RPMI8226 (cell line): Measurements from ENCODE around the gene NEK11.

Experiments used
- DNase-seq: peaks from one replicate; pipeline ENCODE4 v3.0.0-alpha.2; 2015

NEK11 gene

DNA sequence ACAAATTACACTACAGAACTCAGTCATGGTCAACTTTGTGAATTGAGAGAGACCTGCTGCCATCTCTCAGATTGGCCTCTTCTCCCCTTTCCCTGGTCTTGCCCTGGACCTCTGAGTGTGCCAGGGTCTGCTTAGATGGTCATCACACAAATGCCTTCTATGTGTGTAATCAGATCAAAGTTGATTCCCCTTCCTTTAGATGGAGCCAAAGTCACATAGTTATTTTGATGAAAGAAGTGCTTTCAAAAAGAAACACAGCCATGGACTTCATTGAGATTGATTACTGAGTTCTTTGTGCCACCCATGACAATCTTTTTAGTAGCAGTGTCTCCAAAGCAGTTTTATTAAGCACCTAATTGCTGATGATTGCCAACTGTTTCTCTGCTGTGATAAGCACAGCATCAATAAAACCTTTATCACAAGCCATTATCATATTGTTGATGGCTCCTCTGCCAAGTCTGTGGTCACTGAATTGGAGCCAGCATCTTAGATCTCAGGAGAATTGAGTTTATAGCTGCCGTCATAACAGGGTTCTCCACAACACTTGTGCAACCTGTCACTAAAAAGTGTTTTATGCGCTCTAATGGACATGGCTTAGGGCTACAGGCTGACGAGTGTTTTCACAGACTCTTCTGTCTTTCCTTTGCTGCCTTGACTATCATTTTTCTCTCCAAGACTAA lies 205.2 kb downstream of the NEK11 start:
- no peak for DNase-seq

DNA sequence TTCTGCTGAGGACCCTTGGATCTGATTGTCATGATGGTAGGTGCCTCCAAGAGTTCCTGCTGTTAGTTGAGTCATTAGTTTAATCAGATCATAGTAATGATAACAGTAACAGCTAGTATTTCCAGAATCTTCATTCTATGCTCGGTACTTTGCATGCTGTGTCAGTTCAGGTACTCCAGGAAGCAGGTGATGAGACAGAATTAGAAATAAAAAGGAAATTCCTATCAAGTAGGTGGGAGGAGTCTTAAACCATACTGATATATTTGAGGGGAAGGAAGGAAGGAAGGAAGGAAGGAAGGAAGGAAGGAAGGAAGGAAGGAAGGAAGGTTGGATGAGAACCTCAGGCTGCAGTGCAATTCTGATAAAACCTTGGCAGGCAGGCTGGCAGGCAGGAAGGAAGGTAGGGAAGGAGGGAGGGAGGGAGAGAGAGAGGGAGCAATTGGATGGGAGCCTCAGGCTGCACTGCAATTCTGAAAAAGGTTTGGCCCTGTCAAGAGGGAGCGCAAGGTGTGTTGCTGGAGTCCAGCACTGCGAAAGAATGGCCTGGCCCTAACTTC lies 206.1 kb downstream of the NEK11 start:
- no peak for DNase-seq

DNA sequence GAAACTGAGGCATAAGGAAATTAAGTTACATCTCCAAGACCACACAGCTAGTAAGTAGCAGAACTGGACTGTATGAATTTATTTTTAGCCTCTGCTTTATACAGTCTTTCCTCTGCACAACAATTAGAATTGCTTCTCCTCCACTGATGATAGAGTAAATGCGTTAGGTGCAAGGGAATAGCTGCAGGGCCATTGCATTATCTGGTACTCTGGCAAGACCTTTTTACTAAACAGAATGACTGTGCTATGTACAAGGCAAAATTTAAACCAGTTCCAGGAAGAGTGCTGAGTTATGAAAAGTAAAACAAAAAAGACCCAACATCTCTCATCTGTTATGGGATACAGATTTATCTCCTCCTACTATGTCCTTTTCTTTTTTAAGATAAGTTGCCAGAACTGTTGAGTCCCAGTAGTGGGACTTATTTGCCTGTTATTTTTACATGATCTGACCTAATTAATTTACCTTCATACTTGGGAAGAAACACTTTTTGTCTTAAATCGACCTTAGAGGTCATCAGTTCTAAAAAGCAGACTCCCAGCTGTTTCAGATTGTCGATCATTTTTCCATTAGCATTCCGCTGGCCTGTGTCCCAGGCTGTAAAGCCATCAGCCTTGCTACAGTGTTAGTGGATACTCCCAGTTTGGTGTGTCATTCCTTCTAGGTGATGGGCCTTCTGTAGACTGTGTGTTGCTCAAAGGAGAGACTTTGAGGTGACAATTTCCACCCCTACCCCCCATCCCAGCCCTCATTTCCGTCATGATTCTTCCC lies 207.4 kb downstream of the NEK11 start:
- no peak for DNase-seq

DNA sequence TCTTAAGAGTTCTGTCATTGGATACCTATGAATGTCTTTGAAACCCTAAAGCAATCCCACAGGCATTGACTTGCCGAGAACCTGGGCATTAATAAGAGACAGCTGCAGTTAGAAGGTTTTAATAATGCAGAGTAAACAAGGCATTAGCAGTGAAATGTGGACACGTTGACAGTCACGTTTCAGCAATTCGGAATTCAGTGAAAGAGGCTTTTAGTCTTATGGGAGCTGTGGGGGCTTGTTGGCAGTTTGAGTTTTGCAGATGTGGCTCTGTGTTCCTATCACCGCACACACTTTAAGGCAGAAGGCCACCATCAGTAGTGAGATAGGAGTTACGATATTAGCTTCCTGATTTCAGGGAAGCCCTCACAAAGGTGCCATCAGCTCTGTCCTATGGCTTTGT lies 209.7 kb downstream of the NEK11 start:
- no peak for DNase-seq

DNA sequence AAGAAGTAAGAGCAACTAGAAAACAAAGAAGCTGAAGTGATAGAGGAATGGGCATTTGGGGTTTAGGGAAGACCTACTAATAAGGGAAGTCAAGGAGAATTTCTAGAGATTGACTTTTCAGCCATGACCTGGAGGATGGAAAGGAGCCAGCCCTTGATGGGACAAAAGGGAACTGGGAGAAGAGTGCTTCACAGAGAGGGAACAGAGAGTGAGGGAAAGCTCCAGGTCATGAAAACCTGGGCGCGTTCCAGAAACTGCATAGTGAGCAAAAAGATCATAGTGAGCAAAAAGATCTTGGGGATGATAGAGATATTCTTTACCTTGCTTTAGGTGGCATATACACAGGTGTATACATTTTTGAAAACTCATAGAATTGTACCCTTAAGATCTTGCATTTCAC lies 211.8 kb downstream of the NEK11 start:
- DNase-seq: peak; percentile 4

DNA sequence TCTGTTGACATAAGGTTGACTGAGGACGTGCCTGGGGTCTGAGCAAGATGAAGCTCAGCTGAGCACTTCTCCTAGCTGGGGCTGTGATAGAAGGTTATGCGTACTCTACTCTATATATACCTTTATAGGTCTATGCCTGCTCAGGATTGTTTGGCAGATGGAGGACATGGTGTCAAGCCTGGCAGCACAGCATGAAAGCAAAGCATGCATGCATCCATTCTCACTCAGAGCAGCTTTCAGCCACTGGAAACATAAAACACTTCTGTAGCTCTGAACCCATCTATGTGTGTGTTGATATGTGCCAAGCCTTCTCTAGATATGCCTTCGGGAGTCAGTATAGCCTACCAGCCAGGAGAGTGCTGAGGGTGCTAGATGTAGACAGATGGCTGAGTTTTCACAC lies 212.6 kb downstream of the NEK11 start:
- DNase-seq: no peak

DNA sequence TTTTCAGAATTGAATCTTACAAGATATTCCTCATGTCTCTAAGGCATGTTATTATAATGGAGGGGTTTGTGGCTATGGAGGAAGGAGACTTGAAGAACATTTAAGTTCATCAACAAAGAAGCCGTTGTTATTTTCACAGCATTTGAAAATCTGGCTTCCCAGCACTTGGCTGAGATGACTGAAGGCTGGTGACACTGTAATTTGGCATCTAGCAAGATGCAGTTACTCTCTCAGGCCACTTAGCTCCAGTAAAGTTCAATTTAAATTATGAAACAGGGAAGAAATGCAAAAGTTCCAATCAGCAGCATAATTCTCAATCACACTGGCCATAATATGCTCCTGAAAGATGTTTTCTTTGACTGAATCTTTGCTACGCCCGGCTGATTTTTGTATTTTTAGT lies 215.5 kb downstream of the NEK11 start:
- no peak for DNase-seq

DNA sequence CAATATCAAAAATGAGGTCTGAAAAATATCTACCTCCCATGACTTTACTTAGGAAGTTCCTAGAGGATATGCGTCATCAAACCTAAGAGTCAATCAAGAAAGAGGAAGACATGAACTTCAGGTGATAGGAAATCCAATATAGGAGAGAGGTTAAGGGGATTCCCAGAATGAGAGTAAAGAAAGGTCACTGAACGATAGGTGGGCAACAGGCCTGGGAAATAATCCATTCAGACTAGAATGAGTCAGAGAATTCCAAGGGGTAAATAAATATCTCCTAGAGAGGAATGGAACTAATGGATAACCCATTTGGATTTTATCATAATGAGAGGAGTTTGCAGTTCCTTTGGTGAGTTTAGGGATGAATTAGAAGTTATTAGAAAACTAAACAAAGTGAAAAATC lies 223.8 kb downstream of the NEK11 start:
- no peak for DNase-seq

DNA sequence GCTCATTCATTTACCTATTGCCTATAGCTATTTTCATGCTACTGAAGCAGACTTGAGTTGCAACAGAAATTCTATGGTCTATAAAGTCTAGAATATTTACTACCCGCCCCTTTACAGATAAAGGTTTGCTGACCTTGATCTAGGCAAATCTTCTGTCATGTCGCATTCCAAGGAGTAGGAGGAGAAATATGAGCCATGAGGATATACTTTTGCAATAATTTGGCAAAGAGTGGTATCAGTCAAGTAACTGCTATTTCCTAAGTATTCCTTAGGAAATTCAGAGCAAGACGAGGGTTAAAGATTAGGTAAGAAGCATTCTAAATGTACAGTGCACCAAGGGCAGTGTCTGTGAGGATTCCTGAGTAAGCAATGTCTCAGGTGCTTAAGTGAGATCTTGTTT lies 233.8 kb downstream of the NEK11 start:
- DNase-seq: no peak

DNA sequence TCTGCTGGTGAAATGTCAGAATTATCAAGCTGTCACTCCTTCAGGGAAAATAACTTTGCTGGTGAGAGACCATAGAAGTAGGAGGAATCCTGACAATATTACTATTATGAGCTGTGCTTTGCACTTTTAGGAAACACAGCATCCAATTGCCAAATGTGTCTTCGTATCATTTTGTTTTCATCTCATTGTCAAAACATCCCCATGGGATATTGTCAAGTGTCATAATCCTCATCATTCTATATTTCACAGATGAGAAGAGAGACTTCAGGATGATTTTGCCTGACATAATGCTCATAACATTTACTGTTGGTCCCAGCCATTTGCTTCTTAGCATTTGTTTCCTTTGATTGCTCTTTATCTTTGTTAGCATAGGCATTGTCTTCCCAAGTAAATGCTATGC lies 234.4 kb downstream of the NEK11 start:
- DNase-seq: no peak

DNA sequence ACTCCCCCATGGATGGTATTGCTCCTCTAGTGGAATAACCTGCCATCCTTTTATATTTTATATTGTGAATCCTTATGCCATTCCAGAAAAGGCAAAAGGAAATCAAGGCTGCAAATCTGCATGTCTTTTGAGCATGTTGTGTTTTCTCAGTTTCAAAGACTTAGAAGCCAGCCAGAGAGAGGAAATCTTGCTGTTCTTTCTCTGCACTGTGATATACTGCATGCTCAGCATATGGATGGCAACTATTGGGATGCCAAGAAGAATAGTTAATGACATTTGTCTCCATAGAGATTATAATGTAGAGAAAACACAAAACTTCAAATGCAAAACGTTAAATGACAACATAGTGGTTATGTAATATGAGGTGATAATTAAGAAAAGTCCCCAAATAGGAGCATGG lies 248.9 kb downstream of the NEK11 start:
- no peak for DNase-seq

DNA sequence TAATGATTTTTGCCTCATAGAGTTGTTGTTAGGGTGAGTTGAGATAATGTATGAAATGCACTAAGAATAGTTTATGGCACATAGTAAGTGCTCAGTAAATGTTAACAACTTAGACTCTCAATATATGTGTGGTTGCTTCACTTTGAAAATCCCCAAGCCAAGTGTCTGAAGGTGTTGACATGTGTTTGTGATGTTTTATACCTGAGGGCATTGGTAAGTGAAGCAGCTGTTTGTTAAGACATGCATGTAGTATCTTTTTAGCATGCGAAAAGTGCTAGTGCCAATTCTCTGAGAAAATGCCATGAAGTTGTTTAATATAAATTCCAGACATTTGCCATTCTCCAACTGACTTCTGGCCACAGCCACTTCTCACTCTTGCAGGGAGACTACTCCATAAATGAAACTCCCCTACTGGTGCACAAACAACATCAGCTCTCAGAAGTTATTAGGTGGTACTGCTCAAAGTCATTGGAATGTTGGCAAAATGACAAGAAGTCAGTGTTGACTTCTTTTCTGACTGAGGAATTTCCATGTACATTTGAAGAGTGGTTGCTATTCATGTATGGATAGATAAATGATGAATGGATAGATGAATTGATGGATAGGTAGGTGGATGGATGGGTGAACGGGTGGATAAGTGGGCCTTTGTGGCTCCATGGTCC lies 251.3 kb downstream of the NEK11 start:
- DNase-seq: no peak

DNA sequence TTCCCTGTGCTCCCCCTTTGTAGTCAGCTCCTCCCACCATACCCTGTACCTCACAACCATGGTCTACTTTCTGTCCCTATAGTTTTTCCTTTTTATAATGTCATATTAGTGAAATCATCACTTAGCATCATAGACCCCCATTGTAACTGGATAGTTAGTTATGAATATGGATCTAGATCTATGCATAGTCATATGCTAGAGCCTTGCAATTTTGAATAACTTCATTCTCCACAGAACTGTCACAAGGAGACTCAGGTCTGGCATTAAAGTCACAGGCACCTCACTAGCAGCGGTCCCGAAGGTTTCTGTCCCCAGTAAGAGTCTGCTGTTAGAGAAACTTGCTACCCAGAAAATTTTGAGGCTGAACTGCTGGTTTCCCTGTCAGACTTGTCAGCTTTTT lies 252.9 kb downstream of the NEK11 start:
- no peak for DNase-seq

DNA sequence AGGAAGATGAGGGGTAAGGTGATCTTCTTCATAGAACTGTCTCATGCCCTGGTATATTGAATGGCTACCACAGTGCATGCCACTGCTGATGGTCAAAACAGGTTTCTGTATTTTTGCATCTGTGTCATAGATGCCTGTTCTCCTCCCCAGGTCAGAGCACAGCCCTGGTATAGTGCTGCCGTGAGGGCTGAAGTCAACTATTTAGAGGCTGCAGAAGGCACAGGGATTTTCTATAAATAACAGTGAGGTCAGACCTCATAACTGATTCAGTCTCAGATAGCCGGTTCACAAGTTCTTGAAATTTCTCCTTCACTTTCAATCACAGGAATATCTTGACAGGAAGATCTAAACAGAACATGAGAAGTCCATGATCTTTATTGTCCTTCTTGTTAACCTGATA lies 255.7 kb downstream of the NEK11 start:
- DNase-seq: no peak

DNA sequence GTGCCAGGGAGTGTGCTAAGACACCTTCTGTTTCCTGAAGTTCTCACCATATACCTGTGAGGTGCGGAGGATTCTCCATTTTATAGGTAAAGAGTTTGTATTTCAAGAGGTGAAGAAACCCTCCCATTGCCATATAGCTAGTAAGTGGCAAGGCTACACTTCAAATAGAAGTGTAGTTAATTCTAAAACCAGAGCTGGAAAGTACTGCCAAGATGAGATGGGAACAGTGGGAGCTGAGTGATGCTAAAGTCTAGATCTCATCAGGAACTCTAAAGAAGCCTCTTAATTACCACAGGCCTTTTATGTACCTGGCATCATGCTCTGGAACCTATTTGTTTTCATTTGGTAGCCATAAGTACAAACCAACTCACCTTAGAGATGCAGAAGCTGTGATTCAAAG lies 256.3 kb downstream of the NEK11 start:
- no peak for DNase-seq

DNA sequence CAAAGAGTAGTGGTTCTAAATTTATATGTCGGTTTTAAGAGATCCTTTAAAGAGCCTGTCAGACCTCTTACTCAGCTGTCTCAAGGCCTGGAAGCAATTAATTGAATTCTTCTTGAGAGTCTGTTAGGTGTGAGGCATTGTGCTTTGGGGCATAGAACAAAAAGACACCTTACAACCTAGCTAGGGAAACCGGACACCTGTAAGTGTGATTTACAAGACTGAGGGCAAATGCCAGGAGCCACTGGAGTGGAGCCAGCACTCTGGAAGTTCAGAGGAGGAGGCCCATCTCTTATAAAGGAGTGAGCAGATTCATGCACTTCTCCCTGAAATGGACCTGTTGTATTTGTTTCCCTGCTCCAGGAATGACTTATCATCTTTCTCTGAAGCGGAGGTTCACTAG lies 257.2 kb downstream of the NEK11 start:
- no peak for DNase-seq

DNA sequence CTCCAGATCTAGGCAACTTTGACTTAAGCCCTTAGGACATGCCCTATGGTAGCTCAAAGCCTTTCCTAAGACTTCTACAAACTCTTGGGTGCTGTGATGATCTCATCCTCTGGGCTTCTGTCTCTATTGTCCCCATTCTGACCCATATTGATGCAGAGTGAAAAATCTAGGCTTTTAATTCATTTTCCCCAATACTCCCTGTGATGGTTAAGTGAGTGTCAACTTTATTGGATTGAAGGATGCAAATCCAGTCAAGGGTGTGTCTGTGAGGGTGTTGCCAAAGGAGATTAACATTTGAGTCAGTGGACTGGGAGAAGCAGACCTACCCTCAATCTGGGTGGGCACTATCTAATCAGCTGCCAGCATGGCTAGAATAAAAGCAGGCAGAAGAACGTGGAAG lies 257.6 kb downstream of the NEK11 start:
- DNase-seq: no peak

DNA sequence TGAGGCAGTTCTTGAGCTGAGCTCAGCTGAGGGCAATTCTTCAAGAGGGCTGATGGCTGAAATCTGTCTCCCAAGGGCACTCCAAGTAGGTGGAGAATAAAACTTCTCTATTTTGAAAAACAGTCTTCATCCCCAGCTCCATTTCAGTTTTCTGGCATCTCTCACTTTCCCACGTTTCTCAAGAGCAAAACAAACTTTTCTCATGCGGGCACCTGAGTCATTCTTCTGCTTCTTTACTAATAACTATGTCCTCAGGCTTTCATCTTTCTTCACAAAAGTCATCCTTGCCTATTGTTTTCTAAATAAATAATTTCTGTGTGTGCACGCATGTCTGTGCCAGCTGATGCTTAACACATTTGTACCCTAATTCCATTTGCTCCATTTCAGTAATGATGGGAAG lies 258.8 kb downstream of the NEK11 start:
- no peak for DNase-seq

DNA sequence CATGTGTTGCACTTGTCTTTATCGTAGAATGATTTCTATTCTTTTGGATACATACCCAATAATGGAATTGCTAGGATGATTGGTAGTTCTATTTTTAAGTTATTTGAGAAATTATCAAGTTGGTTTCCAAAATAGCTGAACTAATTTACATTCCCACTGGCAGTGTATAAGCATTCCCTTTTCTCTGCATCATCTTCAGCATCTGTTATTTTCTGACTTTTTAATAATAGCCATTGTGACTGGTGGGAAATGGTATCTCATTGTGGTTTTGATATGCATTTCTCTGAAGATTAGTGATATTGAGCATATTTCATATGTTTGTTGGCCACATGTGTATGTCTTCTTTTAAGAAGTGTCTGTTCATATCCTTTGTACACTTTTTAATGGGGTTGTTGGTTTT lies 273.2 kb downstream of the NEK11 start:
- DNase-seq: no peak

DNA sequence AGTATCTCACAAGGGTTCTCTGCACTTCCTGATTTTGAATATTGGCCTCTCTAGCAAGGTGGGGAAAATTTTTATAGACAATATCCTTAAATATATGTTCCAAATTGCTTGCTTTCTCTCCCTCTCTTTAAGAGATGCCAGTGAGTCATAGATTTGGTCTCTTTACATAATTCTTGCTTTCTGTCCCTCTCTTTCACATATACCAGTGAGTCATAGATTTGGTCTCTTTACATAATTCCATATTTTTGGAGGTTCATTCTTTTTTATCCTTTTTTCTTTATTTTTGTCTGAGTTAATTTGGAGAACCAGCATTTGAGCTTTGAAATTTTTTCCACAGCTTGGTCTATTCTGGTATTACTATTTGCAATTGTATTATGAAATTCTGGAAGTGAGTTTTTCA lies 277.2 kb downstream of the NEK11 start:
- no peak for DNase-seq

DNA sequence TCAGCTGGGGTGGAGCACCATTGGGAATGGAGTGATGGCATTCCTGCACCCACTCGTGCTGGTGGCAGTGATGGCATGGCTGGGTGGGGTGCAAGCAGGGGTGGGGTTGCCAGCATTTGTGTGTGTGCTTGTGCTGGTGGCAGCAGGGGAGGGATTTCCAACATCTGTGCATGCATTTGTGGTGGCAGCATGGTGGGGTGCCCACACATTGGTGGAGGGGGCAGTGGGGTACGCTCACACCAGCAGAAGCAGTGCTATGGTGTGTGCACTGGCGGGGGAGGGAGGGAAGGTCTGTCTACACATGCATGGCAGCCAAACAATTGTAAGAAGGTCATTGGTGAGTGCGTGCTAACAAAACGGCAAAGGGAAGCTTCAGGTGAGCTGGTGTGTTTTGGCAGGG lies 278.2 kb downstream of the NEK11 start:
- no peak for DNase-seq

DNA sequence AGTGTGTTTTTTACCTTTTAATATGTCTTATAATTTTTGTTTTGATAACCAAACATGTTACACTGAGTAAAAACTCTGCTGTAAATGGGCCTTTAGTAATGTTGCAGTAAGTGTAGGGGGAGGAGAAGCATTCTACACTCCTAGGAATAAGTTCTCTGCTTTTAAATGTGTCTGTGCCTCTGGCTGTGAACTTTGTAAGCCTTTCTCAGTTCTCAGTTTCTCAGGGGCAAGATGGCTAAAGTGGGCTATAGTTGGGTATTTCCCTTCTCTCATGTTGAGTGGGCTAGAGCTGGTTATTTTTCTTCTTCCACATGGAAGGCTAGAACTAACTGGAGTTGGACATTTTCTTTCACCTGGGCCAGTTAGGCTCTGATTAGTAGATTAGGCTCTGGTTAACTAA lies 279.6 kb downstream of the NEK11 start:
- DNase-seq: no peak

DNA sequence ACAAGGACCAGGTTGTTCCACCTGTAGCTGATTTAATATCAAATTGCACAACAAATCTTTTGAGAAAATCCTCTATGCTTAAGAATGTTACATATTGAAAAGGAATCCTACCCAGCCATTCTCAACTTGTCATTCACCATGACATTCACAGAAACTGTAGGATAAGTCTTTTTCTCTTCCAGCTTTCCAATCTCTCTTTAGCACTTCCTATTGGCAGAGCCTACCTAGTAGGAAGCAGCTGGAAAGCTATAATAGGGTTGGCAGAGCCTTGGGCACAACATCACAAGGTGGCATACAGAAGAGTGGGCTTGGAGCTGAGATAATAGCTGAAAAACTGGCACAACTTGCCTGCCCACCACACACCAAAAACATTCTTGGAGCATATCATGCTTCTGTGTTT lies 287.6 kb downstream of the NEK11 start:
- DNase-seq: no peak

DNA sequence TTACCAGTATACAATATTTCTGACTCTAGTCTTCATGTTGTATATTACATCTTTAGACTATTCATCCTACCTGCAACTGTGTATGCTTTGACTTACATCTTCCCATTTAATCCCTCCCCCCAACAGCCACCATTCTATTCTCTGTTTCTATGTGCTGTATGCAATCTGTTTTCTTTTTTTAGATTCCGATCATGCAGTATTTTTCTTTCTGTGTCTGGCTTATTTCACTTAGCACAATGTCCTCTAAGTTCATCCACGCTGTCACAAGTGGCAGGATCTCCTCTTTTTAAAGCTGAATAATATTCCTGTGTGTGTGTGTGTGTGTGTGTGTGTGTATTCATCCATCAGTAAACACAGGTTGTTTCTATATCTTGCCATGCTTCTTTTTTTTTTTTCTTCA lies 288.5 kb downstream of the NEK11 start:
- DNase-seq: no peak
